Stimulated activated CD4-positive, alpha-beta T cell treated with anti-CD3 and anti-CD28 coated beads, Interleukin-12 subunit alpha, Interleukin-12 subunit beta, amount 100 ng/mL, for 48 hours (primary cell): ENCODE results near the gene SOHLH2.

Experiments used
- DNase-seq, 3 donors: peaks; one replicate each; pipeline ENCODE4 v3.0.0-alpha.2; 2020; ENCODE audit warnings: low read depth in 2 of 3, low spot score in 1 of 3

SOHLH2 gene, protein sequence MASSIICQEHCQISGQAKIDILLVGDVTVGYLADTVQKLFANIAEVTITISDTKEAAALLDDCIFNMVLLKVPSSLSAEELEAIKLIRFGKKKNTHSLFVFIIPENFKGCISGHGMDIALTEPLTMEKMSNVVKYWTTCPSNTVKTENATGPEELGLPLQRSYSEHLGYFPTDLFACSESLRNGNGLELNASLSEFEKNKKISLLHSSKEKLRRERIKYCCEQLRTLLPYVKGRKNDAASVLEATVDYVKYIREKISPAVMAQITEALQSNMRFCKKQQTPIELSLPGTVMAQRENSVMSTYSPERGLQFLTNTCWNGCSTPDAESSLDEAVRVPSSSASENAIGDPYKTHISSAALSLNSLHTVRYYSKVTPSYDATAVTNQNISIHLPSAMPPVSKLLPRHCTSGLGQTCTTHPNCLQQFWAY

GRCh38 chr13:36214163-36214921, at the start of gene SOHLH2:
Gene SOHLH2, minus strand, starts transcription at chr13:36214556. Its CDS starts 30 bp downstream, at chr13:36214526.
- no peak for DNase-seq

- DNase-seq = no peak
Measured at GRCh38 chr13:36261976-36262375, 47.6 kb upstream of the SOHLH2 start.

GRCh38 chr13:36261011-36261410, 46.7 kb upstream of the SOHLH2 start:
- DNase-seq = no peak

DNA sequence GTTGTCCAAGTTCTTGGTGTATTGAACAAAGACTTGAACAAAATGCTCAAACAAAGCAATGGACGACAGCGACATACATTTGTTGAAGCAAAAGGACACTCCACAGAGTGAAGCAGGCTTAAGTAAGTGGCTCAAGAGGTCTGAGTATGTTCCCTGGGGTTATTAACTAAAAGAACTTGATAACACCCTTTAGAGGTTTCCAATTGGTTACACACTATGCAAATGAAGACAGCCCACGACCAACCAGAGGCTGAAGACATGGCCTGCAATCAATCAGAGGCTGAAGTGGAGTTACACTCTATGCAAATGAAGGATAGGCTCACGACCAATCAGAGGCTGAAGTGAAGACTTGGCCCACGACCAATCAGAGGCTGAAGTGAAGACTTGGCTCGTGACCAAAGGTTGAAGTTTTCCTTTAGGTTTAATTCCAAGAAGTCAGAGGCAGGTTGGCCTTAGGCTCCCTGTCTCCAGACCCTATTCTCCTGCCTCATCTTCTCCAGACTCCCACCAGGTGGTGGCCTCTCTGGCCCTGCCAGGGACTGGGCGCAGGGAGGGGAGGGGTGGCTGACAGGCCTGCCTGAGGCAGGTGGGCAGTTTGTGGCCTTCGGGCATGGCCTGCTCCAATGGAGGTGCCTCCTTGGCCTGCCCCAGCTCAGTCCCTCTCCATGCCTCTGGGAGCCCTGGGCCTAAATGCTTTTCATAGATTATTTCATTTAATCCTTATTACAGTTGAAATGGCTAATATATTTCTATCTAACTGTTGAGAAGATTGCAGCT, 45.2 kb upstream of the SOHLH2 start:
- no peak for DNase-seq

DNA sequence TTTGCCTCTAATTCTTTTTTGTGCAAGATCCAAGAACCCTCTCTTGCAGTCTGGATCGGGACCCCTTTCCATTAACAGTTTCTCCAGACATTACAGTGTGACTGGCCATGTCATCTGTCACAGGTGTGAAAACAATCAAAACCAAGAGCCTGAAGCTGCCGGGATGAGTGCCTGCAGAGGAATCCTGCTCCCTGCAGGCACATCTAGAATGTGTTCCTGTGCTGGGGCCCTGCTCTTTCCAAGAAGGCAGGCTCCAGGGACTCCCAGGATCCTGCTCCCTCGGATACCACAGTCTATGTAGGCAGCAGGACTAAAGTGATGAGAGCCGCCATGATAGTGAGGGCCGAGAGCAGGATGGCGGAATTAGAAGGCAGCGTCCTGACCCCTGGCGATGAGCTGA, 44.5 kb upstream of the SOHLH2 start:
- no peak for DNase-seq

GRCh38 chr13:36251526-36251925, 37.2 kb upstream of the SOHLH2 start:
- no peak for DNase-seq

DNA sequence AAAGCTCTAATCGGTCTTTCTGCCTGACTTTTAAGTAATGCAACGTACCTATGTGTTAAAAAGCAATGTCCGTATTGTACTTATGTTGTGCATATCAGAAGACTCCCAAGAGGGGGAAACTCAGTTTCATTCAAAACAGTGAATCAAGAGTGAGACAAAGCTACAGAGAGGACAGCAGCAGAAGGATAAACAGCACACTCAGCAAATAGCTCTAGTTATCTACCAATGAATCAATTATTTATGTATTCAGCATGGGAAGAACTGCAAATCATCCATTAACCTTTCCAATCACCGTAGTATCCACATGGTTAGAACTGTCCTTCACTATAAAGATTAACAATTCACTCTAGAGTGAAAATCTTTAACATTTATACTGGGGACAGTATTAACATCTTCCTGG, 36.7 kb upstream of the SOHLH2 start:
- no peak for DNase-seq

DNA sequence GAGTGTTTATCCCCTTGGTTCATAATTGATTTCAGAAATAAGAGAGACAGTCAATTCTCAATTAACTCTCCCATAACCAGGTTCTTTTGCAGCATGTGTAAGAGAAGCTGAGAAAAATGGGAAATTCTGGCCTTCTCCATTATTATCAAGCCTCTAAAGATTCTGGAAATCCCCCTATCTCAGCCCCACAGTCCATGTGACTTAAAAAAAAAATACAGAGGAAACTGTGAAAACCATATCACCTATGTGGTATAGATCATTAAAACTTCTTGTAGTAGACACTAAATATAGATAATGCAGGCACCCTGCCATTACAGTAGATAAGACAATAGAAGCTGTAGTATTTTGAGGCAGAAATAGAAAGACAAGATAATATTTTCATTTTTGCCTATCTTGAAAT, 34.3 kb upstream of the SOHLH2 start:
- no peak for DNase-seq

- DNase-seq = no peak
Measured at GRCh38 chr13:36244990-36245389, 30.6 kb upstream of the SOHLH2 start.

DNA sequence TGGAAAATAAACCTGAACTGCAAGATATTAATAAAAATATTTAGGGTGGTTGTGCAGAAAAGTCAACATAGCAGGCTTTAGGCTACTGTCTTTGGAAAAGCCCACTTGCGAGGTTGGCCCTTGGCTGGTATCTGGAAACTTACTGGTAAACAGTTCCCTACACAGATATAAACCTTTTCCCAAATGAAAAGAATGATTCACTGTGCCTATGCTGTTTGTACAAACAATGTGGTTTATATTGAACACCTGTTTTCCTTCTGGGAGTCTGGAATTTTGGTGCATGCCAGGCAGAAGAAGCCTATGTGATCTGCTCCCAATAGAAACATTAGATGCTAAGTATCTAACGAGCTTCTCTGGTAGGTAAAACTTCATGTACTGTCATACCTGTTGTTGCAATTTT, 29.7 kb upstream of the SOHLH2 start:
- DNase-seq = no peak

DNA sequence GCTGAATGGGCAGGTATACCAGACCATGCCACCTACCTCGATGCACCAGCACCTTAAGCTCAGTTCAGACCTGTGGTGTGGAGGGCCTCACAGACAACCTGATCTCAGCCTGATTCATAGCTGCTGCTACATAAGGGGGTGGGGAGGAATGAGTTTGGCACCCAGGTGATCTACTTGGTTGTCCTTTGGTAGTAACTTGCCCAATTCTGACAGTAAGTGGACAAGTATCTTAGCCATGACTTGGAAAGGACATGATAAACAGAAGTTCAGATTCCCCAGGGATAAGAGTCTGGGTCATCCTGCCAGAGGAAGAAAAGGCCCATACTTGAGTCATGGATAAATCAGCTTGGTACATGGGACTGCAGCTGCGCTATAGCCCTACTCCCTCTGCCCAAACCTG, 28.4 kb upstream of the SOHLH2 start:
- no peak for DNase-seq

GRCh38 chr13:36231236-36231635, 16.9 kb upstream of the SOHLH2 start:
- DNase-seq = no peak

GRCh38 chr13:36224730-36225129, 10.4 kb upstream of the SOHLH2 start:
- no peak for DNase-seq

GRCh38 chr13:36219883-36220282, 5.5 kb upstream of the SOHLH2 start:
- DNase-seq = no peak

GRCh38 chr13:36217456-36217855, 3.1 kb upstream of the SOHLH2 start:
- no peak for DNase-seq

- DNase-seq = no peak
Measured at GRCh38 chr13:36212789-36213188, 1.6 kb downstream of the SOHLH2 start.

DNA sequence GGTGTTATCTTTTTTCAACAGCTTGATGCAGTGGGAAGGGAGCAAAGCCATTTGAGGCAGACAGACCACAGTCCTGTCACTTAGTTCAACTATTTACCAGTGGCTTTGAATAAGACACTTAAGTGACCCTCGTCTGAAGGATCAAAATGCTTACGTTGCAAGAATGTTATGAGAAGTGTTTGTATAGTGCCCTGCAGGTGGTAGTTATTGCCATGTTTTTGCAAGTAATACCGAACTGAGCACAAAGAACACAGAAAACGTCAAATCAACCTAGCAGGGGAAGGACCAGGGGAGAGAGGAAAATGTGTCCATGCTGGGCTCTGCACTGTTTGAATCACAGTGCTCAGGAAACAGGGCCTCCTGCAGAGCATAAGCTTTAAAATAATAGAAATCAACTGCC, 2.8 kb downstream of the SOHLH2 start:
- DNase-seq = no peak

DNA sequence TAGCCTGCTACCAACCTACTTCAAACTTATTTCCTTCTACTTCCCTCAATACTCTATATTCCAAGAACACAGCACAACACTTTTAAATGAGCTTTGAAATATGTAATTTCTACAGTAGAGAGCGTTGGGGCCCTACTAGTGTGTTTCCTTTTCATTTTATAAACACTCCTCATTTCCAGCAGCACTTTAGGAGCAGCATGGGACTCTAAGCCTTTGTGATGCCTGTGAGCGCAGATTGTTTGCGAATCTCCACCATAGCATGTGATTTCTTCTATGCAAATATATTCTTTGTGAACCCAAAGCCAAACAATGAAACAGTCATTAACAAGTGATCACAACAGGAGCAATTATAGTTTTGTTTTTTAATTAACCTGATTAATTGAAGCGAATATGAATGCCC, 3.6 kb downstream of the SOHLH2 start:
- DNase-seq = no peak

GRCh38 chr13:36207672-36208071, 6.7 kb downstream of the SOHLH2 start:
- no peak for DNase-seq

DNA sequence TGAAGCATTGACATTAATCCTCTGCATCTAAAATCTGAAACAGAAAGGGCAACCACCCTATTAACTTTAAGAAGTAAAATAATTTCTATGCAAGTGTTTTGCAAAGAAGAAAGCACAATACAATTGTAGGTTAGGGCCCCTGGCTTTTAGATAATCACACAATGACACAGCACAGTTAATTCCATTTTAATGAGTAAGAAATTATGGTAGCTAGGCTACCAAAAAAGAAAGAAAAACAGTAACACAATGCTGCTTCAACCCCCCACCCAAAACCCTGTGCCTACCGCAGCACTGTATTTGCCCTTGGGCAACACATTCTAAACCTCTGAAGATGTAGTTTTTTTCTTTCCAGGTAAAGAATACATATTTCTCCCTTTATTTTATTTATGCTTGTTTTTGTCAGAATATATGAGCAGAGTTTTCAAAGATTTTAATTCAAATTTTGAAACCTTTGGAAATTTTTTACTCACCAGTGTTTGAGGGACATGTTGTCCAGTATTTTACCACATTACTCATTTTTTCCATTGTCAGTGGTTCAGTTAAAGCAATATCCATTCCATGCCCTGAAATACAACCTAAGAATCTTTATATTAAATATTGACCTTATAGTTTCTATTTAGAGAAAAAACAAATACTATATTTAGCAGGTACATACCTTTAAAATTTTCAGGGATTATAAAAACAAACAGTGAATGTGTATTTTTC, 21.1 kb downstream of the SOHLH2 start:
- no peak for DNase-seq

GRCh38 chr13:36192166-36192565, 22.2 kb downstream of the SOHLH2 start:
- DNase-seq = no peak
